Right lobe of liver (tissue), 6 donors: Measurements from ENCODE around the gene SMIM9. TPM values are rescaled to one million over a fixed set of nuclear protein-coding genes. Genes with fewer than 3 reads are reported as not detected.
"Not testable (repeated sequence)": the region's sequence is repeated elsewhere in the genome, so short reads cannot be mapped to it uniquely, and the experiment has no call there.

Experiments used
- ATAC-seq, 4 donors: fragments of 200-7000 bp; cut with Tn5 transposase; one replicate each; pipeline ENCODE4 v1.9.1; 2020; ENCODE audit warnings: mild to moderate bottlenecking in 4 of 4, moderate library complexity in 4 of 4
- DNase-seq, 3 donors: peaks; one replicate each; pipeline ENCODE4 v3.0.0-alpha.2; 2020
- H3K27ac ChIP-seq, 3 donors: fragments of 200-600 bp; one replicate each; pipeline ENCODE4 v1.8.0; 2022
- H3K27me3 ChIP-seq, 2 donors: fragments of 200-600 bp; one replicate each; pipeline ENCODE4 v1.8.0; 2022
- H3K36me3 ChIP-seq, 4 donors: fragments of 200-600 bp; sonication (generic) in 1 of 4; one replicate each; pipeline versions ENCODE4 v1.5.1 to v1.8.0; 2017 to 2022; ENCODE audit warnings: control low read depth in 1 of 4
- H3K4me1 ChIP-seq, 4 donors: fragments of 200-600 bp; sonication (generic) in 1 of 4; one replicate each; pipeline versions ENCODE4 v1.5.1 to v1.8.0; 2017 to 2022; ENCODE audit warnings: control low read depth in 1 of 4
- H3K4me3 ChIP-seq, 3 donors: fragments of 200-600 bp; one replicate each; pipeline ENCODE4 v1.8.0; 2022
- H3K9me3 ChIP-seq, 4 donors: fragments of 200-600 bp; sonication (generic) in 1 of 4; one replicate each; pipeline versions ENCODE4 v1.5.1 to v1.8.0; 2017 to 2022; ENCODE audit warnings: control low read depth in 1 of 4
- CTCF ChIP-seq, 4 donors: fragments of 200-600 bp in 3 of 4; fragments of 450-650 bp in 1 of 4; IDR thresholded peaks; one replicate each; pipeline versions ENCODE4 v1.5.1 to v1.8.0; 2016 to 2022; ENCODE audit warnings: antibody characterized with exemption in 4 of 4, mild to moderate bottlenecking in 2 of 4
- POLR2A ChIP-seq: fragments of 450-650 bp; IDR thresholded peaks from one replicate; pipeline ENCODE4 v1.6.1; 2017; ENCODE audit warnings: antibody characterized with exemption, mild to moderate bottlenecking
- WGBS: methylation state at CpG from one replicate; pipeline ENCODE4 v1.1.6; 2018; ENCODE audit warnings: low coverage, low lambda C conversion rate; ENCODE audit not compliant: insufficient coverage; ENCODE audit errors: missing lambda C conversion rate; 5-methylcytosine and 5-hydroxymethylcytosine counted together
- intact Hi-C, 2 donors: fragments of 100-400 bp; cut with DNase I; formaldehyde crosslinking; loops; one replicate each; pipeline versions ENCODE4 v1.11.2 to v1.14.1; 2022
- long read RNA-seq: library from polyadenylated mRNA; unstranded; transcript quantifications from one replicate; pipeline ENCODE4 v2.0.0, GENCODE V29; 2019
- total RNA-seq, 6 experiments: library from RNA; depleted of rRNA in 2 of 6; stranded (reverse); fragments of >200 nt in 2 of 6; fragmentation: NEBNext Ultra II Directional in 3 of 6; extraction: Animal tissue kit (Norgen Biotek cat#: 25700) in 3 of 6; gene quantifications; one replicate each; pipeline versions ENCODE4 v1.1.0 to v1.2.4, GENCODE V29; 2016 to 2023
- donor health status: DM: no; HTN: yes; CAD: no.
- donor health status: DM: no; HTN: no; CAD: no.
- donor health status: DM: no; HTN: no; CAD: no.
- donor health status: DM: no; HTN: yes; CAD: no.
- donor health status: DM: no; HTN: yes; CAD: no.

The SMIM9 gene
- not detected for total RNA-seq
- long read RNA-seq: 0 reads

DNA sequence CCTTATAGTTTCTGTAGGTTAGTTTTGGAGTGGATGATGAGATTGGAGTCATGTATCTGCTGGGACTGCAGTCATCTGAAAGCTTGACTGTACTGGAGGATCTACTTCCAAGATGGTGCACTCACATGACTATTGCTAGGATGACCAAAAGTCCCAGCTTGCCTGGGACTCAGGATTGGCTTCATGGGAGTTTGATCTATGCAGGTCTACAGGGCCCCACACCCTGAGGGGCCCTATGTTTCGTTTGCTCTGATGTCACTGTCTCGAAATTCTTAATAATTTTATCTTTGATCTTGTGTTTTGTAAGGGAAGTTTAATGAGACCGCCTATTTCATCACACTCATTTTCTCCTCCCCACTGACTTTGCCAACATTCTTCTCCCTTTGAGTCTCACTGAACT is at the start of gene SMIM9:
SMIM9 (minus strand) TSS at position 101 of the 400 bp plus-strand sequence. CDS start 3,806 bp downstream, outside the sequence.
- ATAC-seq (no peak), DNase-seq (no peak)
- Histone ChIP-seq H3K27ac (no peak within 1 kb of the TSS), H3K36me3 (no peaks in the 10 kb centered on the region), H3K9me3 (no peaks in the 10 kb centered on the region), H3K27me3 (peaks cover 0 to 8% of the 10 kb centered on the region in 2 donors), H3K4me1 (no peaks in the 10 kb centered on the region), H3K4me3 (no peak within 1 kb of the TSS)
- intact Hi-C loops: no loop called here
- TF ChIP-seq CTCF (IDR thresholded peaks at IDR 0.05) (no peak), POLR2A (no peak)
- 59% methylated on average over 3 of the region's 3 CpGs for WGBS

DNA sequence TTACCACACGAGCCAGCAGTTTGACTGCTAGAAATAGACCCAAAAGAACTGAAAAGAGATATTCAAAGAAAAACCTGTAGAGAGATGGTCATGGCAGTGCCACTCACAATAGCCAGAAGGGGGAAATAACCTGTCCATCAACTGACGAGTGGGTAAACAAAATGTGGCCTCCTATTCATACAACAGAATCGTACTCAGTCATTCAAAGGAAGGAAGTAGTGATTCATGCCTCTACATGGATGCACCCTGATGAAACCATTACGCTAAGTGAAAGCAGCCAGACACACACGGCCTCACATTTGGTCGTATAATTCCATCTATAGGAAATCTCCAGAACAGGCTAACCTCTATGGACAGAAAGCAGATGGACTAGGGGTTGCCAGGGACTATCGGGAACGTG is 49.6 kb upstream of the SMIM9 start:
- H3K36me3 ChIP-seq, intact Hi-C loops: not testable (repeated sequence)
- WGBS: no CpG with 5 or more reads among the region's 8 CpGs

DNA sequence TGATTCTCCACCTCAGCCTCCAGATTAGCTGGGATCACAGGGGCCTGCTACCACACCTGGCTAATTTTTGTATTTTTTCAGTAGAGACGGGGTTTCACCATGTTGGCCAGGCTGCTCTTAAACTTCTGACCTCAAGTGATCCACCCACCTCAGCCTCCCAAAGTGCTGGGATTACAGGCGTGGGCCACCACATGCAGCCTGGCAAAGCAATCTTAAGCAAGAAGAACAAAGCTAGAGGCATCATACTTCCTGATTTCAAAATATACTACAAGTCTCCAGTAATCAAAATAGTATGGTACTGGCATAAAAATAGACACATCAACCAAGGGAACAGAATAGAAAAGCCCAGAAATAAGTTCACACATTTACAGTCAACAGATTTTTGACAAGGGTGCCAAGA is 38.9 kb upstream of the SMIM9 start:
- WGBS: 61% methylated on average over 2 of the region's 2 CpGs
- H3K27ac ChIP-seq: no peak overlapping the region
- TF ChIP-seq POLR2A (no peak), CTCF (IDR thresholded peaks at IDR 0.05) (no peak)
- no peak for ATAC-seq
- no peaks in the 10 kb centered on the region for H3K4me1 ChIP-seq
- DNase-seq: no peak
- intact Hi-C loops: no loop called here
- H3K4me3 ChIP-seq: no peak overlapping the region
- no peaks in the 10 kb centered on the region for H3K9me3 ChIP-seq
- H3K36me3 ChIP-seq: no peaks in the 10 kb centered on the region
- H3K27me3 ChIP-seq: no peaks in the 10 kb centered on the region

More for the DNA sequence above, 49.6 kb upstream of the SMIM9 start:
- not testable (repeated sequence) for H3K4me1 ChIP-seq, DNase-seq, ATAC-seq, H3K4me3 ChIP-seq, H3K27me3 ChIP-seq, H3K9me3 ChIP-seq, H3K27ac ChIP-seq

GRCh38 chrX:154868522-154868921 is 34.1 kb upstream of the SMIM9 start:
- H3K36me3 ChIP-seq, H3K27me3 ChIP-seq, H3K9me3 ChIP-seq, intact Hi-C loops, H3K27ac ChIP-seq, ATAC-seq, DNase-seq, H3K4me3 ChIP-seq, H3K4me1 ChIP-seq: not testable (repeated sequence)

- H3K27ac ChIP-seq: no peak overlapping the region
- H3K9me3 ChIP-seq: no peaks in the 10 kb centered on the region
- no peaks in the 10 kb centered on the region for H3K27me3 ChIP-seq
- no peaks in the 10 kb centered on the region for H3K4me1 ChIP-seq
- ATAC-seq (no peak), DNase-seq (no peak)
- no peak overlapping the region for H3K4me3 ChIP-seq
- intact Hi-C loops: no loop called here
- TF ChIP-seq CTCF (IDR thresholded peaks at IDR 0.05) (no peak), POLR2A (no peak)
- no peaks in the 10 kb centered on the region for H3K36me3 ChIP-seq
These were observed 20.8 kb upstream of the SMIM9 start for GRCh38 chrX:154855256-154855655.

DNA sequence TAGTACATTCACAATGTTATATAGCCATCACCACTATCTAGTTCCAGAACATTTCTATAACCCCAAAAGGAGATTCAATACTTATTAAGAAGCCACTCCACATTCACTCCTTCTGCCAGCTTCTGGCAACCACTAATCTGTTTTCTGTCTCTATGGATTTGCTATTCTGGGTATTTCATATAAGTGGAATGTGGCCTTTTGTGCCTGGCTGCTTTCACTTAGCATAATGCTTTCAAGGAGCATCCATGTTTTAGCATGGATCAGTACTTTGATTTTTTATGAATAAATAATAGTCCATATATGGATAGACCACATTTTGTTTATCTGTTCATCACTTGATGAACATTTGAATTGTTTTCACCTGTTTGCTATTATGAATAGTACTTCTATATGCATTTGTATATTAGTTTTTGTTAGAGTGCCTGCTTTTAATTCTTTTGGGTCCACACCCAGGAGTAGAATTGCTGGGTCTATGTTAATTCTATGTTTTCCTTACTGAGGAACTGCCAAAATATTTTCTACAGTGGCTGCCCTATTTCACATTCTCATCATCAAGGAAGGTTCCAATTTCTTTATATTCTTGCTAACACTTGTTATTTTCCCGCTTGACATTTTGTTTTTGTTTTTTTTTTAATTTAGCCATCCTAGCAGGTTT is 16.6 kb upstream of the SMIM9 start:
- ATAC-seq: no peak
- Histone ChIP-seq H3K4me1 (no peaks in the 10 kb centered on the region), H3K4me3 (no peak overlapping the region), H3K9me3 (no peaks in the 10 kb centered on the region), H3K27ac (no peak overlapping the region), H3K36me3 (no peaks in the 10 kb centered on the region), H3K27me3 (no peaks in the 10 kb centered on the region)
- intact Hi-C loops: no loop called here
- TF ChIP-seq POLR2A (no peak), CTCF (IDR thresholded peaks at IDR 0.05) (no peak)
- 100% methylated on average over 1 of the region's 1 CpG for WGBS
- no peak for DNase-seq
